HCT116 (cell line): ENCODE measurements around the gene ZNF655. TPM values are rescaled to one million over a fixed set of nuclear protein-coding genes. Genes with fewer than 3 reads are reported as not detected.

ENCODE experiments used
- ATAC-seq: fragments of 200-7000 bp; cut with Tn5 transposase; 2 replicates; pipeline ENCODE4 v1.9.1; 2020; ENCODE audit warnings: mild to moderate bottlenecking, moderate library complexity
- BruUV-seq: library from RNA; stranded (reverse); fragments of 400-500 nt; replicated peaks from 2 replicates; lab custom pipeline; 2021; lab: Mats Ljungman, UMichigan
- CTCF ChIA-PET: fragments of 300-600 bp; sonication (Branson Sonifier 250); formaldehyde crosslinking; loops from one replicate; lab custom pipeline; 2021; ENCODE audit warnings: antibody characterized with exemption; lab: Charles Lee
- POLR2A ChIA-PET: fragments of 300-600, 350-600 bp; sonication (Branson Sonifier 250); formaldehyde crosslinking; loops from one replicate; lab custom pipeline; 2021; ENCODE audit warnings: antibody characterized with exemption; lab: Charles Lee
- RAD21 ChIA-PET, 2 experiments: fragments of 300-600 bp; sonication (Branson Sonifier 250); formaldehyde crosslinking; loops; one replicate each; lab custom pipeline; 2023; ENCODE audit warnings: low total read pairs in 2 of 2; ENCODE audit not compliant: uncharacterized antibody in 2 of 2, unreplicated experiment in 2 of 2, low non-redundant PET in 1 of 2; lab: Charles Lee
- DNase-seq: peaks from one replicate; pipeline ENCODE4 v3.0.0-alpha.2; 2010; ENCODE audit warnings: low read depth, low spot score
- H2AFZ ChIP-seq: fragments of 200-600 bp; shearing (Covaris generic), sonication (generic); 2 replicates; pipeline ENCODE4 v1.6.1; 2017; ENCODE audit warnings: low read depth, mixed run types, mixed read lengths, antibody characterized with exemption, low read length; ENCODE audit not compliant: poor library complexity, severe bottlenecking
- H3K27ac ChIP-seq: 2 replicates; pipeline ENCODE4 v1.5.1; 2012; ENCODE audit warnings: low read depth, low read length
- H3K27me3 ChIP-seq: fragments of 200-600 bp; sonication (generic); 2 replicates; pipeline ENCODE4 v1.6.1; 2016; ENCODE audit warnings: mixed run types, low read length, mixed read lengths; ENCODE audit not compliant: insufficient read depth
- H3K36me3 ChIP-seq, 2 experiments: fragments of 200-500 bp in 1 of 2; fragments of 200-600 bp in 1 of 2; sonication (Bioruptor generic) in 1 of 2; sonication (generic) in 1 of 2; 2 replicates each; pipeline versions ENCODE4 v1.5.1 to v1.6.1; 2014 to 2016; ENCODE audit warnings: low read length in 2 of 2, inconsistent platforms in 1 of 2, mixed read lengths in 1 of 2, mixed run types in 1 of 2; ENCODE audit not compliant: insufficient read depth in 2 of 2, control insufficient read depth in 1 of 2
- H3K4me1 ChIP-seq, 2 experiments: fragments of 200-600 bp in 1 of 2; sonication (generic) in 1 of 2; 2 replicates each; pipeline versions ENCODE4 v1.5.1 to v1.6.1; 2012 to 2017; ENCODE audit warnings: low read length in 2 of 2, inconsistent platforms in 1 of 2, mild to moderate bottlenecking in 1 of 2, mixed read lengths in 1 of 2, mixed run types in 1 of 2, moderate library complexity in 1 of 2; ENCODE audit not compliant: insufficient read depth in 2 of 2, control insufficient read depth in 1 of 2
- H3K4me2 ChIP-seq: fragments of 200-600 bp; sonication (generic); 2 replicates; pipeline ENCODE4 v1.6.1; 2017; ENCODE audit warnings: mixed run types, low read length, mixed read lengths
- H3K4me3 ChIP-seq, 2 experiments: fragments of 200-600 bp in 1 of 2; sonication (generic) in 1 of 2; replicated peaks in 1 of 2; 2 replicates each; pipeline ENCODE4 v1.5.1; 2011 to 2016; ENCODE audit warnings: low read length in 2 of 2, control low read depth in 1 of 2, low read depth in 1 of 2, mild to moderate bottlenecking in 1 of 2, mixed read lengths in 1 of 2, mixed run types in 1 of 2
- H3K79me2 ChIP-seq: fragments of 200-600 bp; sonication (generic); 2 replicates; pipeline ENCODE4 v1.6.1; 2017; ENCODE audit warnings: mild to moderate bottlenecking, mixed run types, low read length, moderate library complexity, mixed read lengths; ENCODE audit not compliant: insufficient read depth
- H3K9ac ChIP-seq: fragments of 200-600 bp; sonication (generic); 2 replicates; pipeline ENCODE4 v1.6.1; 2016; ENCODE audit warnings: low read length, mixed read lengths
- H3K9me2 ChIP-seq: fragments of 200-600 bp; sonication (generic), shearing (Covaris generic); 2 replicates; pipeline ENCODE4 v1.6.1; 2017; ENCODE audit warnings: mixed run types, mild to moderate bottlenecking, moderate library complexity; ENCODE audit not compliant: insufficient read depth
- H3K9me3 ChIP-seq, 2 experiments: fragments of 200-500 bp in 1 of 2; fragments of 200-600 bp in 1 of 2; sonication (Bioruptor generic) in 1 of 2; sonication (generic) in 1 of 2; 2 replicates each; pipeline ENCODE4 v1.6.1; 2014 to 2017; ENCODE audit warnings: low read length in 2 of 2, mixed read lengths in 2 of 2, inconsistent platforms in 1 of 2, low read depth in 1 of 2, mild to moderate bottlenecking in 1 of 2, mixed run types in 1 of 2, moderate library complexity in 1 of 2; ENCODE audit not compliant: control insufficient read depth in 1 of 2, insufficient read depth in 1 of 2
- H4K20me1 ChIP-seq: fragments of 200-600 bp; sonication (generic), shearing (Covaris generic); 2 replicates; pipeline ENCODE4 v1.6.1; 2017; ENCODE audit warnings: mixed run types, mild to moderate bottlenecking, moderate library complexity; ENCODE audit not compliant: insufficient read depth
- CBX3 ChIP-seq: IDR thresholded peaks from 2 replicates; pipeline ENCODE4 v1.6.1; 2012; ENCODE audit warnings: low read depth
- CEBPB ChIP-seq: IDR thresholded peaks from 2 replicates; pipeline ENCODE4 v1.6.1; 2012; ENCODE audit warnings: low read depth
- RAD21 ChIP-seq: IDR thresholded peaks from 2 replicates; pipeline ENCODE4 v1.6.1; 2012; ENCODE audit warnings: low read depth, mild to moderate bottlenecking
- ZNF274 ChIP-seq: fragments of 200-500 bp; sonication (Bioruptor generic); IDR thresholded peaks from 2 replicates; pipeline ENCODE4 v1.6.1; 2014; ENCODE audit warnings: mild to moderate bottlenecking, low read depth, low read length, inconsistent platforms
- intact Hi-C: fragments of 100-400 bp; cut with micrococcal nuclease; formaldehyde crosslinking; loops from 2 replicates; pipeline ENCODE4 v1.10.0; 2022
- total RNA-seq: library from RNA; stranded (reverse); gene quantifications from one replicate; pipeline ENCODE4 v1.2.1, GENCODE V29; 2021; ENCODE audit not compliant: unreplicated experiment
- TF ChIP-seq, protein P1 (sequence below): IDR thresholded peaks from 2 replicates; pipeline ENCODE4 v1.6.1; 2011; ENCODE audit warnings: mild to moderate bottlenecking, low read length, moderate library complexity; ENCODE audit not compliant: insufficient replicate concordance; ENCODE audit errors: extremely low read depth
- TF ChIP-seq, protein P2 (sequence below), 3 experiments: fragments of 200-600 bp in 1 of 3; sonication (generic) in 1 of 3; IDR thresholded peaks in 2 of 3; conservative IDR thresholded peaks in 1 of 3; 2 replicates each; pipeline ENCODE4 v1.5.1; 2012 to 2017; ENCODE audit warnings: low read depth in 2 of 3, low read length in 2 of 3, antibody characterized with exemption in 1 of 3, borderline replicate concordance in 1 of 3, control low read depth in 1 of 3, mild to moderate bottlenecking in 1 of 3, mixed read lengths in 1 of 3, mixed run types in 1 of 3, moderate library complexity in 1 of 3; ENCODE audit not compliant: insufficient read depth in 1 of 3

Gene ZNF655
- total RNA-seq, 1 experiment from 2014 or later: 45.0 TPM

DNA sequence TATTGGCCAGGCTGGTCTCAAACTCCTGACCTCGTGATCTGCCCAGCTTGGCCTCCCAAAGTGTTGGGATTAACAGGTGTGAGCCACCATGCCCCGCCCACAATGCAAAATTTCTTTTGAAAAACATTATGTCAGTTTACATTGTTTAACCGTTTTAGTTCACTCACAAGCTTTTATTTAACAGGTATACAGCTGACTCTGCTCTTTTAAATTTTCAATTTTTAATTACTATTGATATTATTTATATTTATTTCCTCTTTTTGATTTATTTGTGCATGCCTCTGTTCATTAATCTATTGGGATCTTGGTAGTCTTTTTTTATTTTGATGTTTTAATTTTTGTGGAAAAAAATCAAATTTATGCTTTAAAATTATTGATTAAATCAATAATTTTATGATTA is 37.0 kb upstream of the ZNF655 start (continued):
- no peak for TF ChIP-seq ZNF274

DNA sequence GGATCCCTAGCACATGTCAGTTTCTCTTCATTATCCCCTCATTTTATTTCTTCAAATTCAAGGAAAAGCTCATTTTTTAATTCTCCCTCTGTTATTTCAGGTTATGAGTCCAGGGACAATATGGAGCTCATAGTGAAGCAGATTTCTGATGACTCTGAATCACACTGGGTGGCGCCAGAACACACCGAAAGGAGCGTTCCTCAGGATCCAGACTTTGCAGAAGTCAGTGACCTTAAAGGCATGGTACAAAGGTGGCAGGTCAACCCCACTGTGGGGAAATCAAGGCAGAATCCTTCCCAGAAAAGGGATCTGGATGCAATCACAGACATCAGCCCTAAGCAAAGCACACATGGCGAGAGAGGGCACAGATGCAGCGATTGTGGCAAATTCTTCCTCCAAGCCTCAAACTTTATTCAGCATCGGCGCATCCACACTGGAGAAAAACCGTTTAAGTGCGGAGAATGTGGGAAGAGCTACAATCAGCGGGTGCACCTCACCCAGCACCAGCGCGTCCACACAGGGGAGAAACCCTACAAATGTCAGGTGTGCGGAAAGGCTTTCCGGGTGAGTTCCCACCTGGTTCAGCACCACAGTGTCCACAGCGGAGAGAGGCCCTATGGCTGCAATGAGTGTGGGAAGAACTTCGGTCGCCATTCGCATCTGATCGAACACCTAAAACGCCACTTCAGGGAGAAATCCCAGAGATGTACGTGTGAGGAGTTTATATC is 32.6 kb upstream of the ZNF655 start:
- DNase-seq (peak; percentile 13), ATAC-seq (peak; percentile 74)
- ChIA-PET RAD21 (interaction anchor here (0.7 to 0.8 kb wide), 3 partner anchors 314 to 465 kb away, joined by 3 to 4 read pairs (median 3); no protein-coding TSS in a partner anchor), POLR2A (no interaction called here), CTCF (interaction anchor here (0.6 to 1.3 kb wide), 9 partner anchors 9 to 527 kb away, joined by 3 to 11 read pairs (median 5); partner anchors contain the start of genes TRIM4 and ZKSCAN5)
- peaks cover 5 to 8% of the 10 kb centered on the region in 2 experiments; a peak in 2 of 4 replicates for H3K9me3 ChIP-seq
- no peaks in the 10 kb centered on the region for H3K27me3 ChIP-seq
- no peak overlapping the region for H3K27ac ChIP-seq
- no TSS peak for BruUV-seq
- no peaks in the 10 kb centered on the region for H4K20me1 ChIP-seq
- no peaks in the 10 kb centered on the region; the same call in 1 of the 2 replicates for H3K79me2 ChIP-seq
- TF ChIP-seq RAD21 (peak; percentile 76), CBX3 (no peak), CEBPB (no peak)
- TF ChIP-seq, protein P1, sequence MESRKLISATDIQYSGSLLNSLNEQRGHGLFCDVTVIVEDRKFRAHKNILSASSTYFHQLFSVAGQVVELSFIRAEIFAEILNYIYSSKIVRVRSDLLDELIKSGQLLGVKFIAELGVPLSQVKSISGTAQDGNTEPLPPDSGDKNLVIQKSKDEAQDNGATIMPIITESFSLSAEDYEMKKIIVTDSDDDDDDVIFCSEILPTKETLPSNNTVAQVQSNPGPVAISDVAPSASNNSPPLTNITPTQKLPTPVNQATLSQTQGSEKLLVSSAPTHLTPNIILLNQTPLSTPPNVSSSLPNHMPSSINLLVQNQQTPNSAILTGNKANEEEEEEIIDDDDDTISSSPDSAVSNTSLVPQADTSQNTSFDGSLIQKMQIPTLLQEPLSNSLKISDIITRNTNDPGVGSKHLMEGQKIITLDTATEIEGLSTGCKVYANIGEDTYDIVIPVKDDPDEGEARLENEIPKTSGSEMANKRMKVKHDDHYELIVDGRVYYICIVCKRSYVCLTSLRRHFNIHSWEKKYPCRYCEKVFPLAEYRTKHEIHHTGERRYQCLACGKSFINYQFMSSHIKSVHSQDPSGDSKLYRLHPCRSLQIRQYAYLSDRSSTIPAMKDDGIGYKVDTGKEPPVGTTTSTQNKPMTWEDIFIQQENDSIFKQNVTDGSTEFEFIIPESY: no peak
- TF ChIP-seq, protein P2, sequence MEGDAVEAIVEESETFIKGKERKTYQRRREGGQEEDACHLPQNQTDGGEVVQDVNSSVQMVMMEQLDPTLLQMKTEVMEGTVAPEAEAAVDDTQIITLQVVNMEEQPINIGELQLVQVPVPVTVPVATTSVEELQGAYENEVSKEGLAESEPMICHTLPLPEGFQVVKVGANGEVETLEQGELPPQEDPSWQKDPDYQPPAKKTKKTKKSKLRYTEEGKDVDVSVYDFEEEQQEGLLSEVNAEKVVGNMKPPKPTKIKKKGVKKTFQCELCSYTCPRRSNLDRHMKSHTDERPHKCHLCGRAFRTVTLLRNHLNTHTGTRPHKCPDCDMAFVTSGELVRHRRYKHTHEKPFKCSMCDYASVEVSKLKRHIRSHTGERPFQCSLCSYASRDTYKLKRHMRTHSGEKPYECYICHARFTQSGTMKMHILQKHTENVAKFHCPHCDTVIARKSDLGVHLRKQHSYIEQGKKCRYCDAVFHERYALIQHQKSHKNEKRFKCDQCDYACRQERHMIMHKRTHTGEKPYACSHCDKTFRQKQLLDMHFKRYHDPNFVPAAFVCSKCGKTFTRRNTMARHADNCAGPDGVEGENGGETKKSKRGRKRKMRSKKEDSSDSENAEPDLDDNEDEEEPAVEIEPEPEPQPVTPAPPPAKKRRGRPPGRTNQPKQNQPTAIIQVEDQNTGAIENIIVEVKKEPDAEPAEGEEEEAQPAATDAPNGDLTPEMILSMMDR (IDR thresholded peaks at IDR 0.05 in 2 of 3, conservative IDR thresholded peaks at IDR 0.05 in 1 of 3; ENCODE audit: borderline replicate concordance in 1 of 3, insufficient read depth in 1 of 3, low read depth in 2 of 3, low read length in 2 of 3): peak; percentile 36 to 64 (median 43); a peak in 4 of 6 replicates
- H3K36me3 ChIP-seq: peaks cover 22 to 29% of the 10 kb centered on the region in 2 experiments
- H3K4me3 ChIP-seq: no peak overlapping the region
- H3K9me2 ChIP-seq: no peaks in the 10 kb centered on the region
- H3K9ac ChIP-seq: no peak overlapping the region
- intact Hi-C loops: loop anchor here (5.0 to 10.0 kb wide), 3 partner anchors 89 to 466 kb away; partner anchors contain the start of genes TRIM4 and ZSCAN25
- no peak overlapping the region for H2AFZ ChIP-seq
- H3K4me2 ChIP-seq: no peak overlapping the region
- no peaks in the 10 kb centered on the region for H3K4me1 ChIP-seq
